Measurements from ENCODE around the gene ENTPD6.

ENTPD6 gene

GRCh38 chr20:25188218-25188617 lies 7.3 kb upstream of the ENTPD6 start:
- DNase-seq (ENCODE audit: low spot score) = no peak

GRCh38 chr20:25191051-25191450 lies 4.5 kb upstream of the ENTPD6 start:
- DNase-seq (ENCODE audit: low spot score) = no peak

GRCh38 chr20:25191689-25192088 lies 3.8 kb upstream of the ENTPD6 start:
- no peak for DNase-seq (ENCODE audit: low spot score)

- DNase-seq (ENCODE audit: low spot score) = no peak
Measured at GRCh38 chr20:25193843-25194242, 1.7 kb upstream of the ENTPD6 start.

- peak; percentile 1 for DNase-seq (ENCODE audit: low spot score)
Measured at GRCh38 chr20:25194333-25194972, 1.1 kb upstream of the ENTPD6 start.

GRCh38 chr20:25195962-25196785 lies 662 bp downstream of the ENTPD6 start:
- no peak for DNase-seq (ENCODE audit: low spot score)

GRCh38 chr20:25196786-25197120 lies 1.2 kb downstream of the ENTPD6 start:
- DNase-seq (ENCODE audit: low spot score) = no peak

DNA sequence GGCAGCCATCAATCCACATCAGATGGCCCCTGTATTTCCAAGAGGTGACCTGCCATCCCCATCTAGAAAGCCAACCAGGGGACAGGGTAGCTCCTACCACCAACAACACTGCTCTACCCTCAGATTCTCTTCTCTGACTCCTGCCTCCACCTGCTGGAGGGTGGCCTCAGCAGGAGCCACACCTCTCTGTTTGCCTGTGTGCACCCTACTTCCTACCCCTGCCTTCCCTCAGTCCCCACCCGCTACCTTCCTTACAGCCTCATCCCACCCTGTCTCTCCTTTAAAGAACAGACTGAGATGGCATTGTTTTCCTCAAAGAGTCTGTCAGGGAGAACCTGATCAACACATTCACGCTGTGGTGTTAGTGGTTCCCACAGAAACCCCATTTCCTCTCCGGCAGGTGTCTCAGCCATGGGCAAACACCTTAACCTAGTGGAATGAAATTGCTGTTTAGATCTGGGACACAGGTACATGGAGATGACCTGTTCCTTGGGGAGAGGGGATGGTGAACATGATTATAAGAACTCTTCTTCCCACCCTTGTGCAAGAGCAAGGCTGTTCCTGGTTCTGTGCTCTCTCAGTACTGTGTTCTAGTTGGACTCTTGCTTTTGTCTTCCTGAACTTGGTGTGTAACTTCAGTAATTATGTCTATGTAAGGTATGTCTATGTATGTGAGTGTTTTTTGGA lies 1.8 kb downstream of the ENTPD6 start:
- DNase-seq (ENCODE audit: low spot score) = no peak

GRCh38 chr20:25197870-25198190 lies 2.3 kb downstream of the ENTPD6 start:
- no peak for DNase-seq (ENCODE audit: low spot score)

- DNase-seq (ENCODE audit: low spot score) = no peak
Measured at GRCh38 chr20:25198663-25199383, 3.3 kb downstream of the ENTPD6 start.

DNA sequence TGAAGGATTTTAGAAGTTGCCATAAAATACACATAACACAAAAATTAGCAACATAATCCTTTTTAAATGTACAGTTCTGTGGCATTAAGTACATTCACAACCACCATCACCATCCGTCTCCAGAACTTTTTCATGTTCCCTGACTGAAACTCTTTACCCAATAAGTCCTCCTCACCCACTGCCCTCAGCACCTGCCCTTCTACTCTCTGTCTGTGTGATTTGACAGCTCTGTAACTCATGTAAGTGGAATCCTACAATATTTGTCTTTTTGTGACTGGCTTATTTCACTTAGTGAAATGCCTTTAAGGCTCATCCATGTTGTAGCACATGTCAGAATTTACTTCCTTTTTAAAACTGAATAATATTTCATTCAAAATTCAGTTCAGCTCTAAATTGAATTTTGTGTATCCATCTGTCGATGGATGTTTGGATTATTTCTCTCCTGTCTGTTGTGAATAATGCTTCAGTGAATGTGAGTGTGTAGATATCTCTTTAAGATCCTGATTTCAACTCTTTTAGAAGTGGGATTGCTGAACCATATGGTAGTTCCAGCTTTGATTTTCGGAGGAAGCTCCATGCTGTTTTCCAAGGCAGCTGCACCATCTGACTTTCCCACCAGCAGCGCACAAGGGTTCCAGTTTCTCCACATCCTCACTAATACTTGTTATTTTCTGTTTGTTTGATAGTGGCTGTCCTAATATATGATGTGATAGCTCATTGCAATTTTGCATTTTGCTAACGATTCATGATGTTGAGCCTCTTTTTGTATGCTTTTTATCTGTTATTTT lies 4.2 kb downstream of the ENTPD6 start:
- no peak for DNase-seq (ENCODE audit: low spot score)

DNA sequence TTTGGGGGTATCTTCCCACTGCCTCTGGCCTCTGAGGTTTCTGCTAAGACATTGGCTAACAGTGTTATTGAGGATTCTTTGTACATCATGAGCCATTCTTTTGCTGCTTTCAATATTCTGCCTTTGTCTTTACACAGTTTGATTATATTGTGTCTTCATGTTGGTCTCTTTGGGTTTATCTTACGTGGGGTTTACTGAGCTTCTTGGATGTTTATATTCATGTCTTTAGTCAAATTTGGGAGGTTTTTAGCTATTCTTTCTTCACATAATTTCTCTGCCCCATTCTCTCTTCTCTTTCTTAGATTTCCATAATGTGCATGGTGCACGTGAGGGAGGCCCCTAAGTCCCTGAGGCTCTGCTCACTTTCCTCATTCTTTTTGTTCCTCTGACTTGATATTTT lies 7.6 kb downstream of the ENTPD6 start:
- no peak for DNase-seq (ENCODE audit: low spot score)

- DNase-seq (ENCODE audit: low spot score) = no peak
Measured at GRCh38 chr20:25203871-25204320, 8.4 kb downstream of the ENTPD6 start.

- no peak for DNase-seq (ENCODE audit: low spot score)
Measured at GRCh38 chr20:25204550-25205276, 9.2 kb downstream of the ENTPD6 start.

GRCh38 chr20:25205277-25206062 lies 10.0 kb downstream of the ENTPD6 start:
- DNase-seq (ENCODE audit: low spot score) = no peak

DNA sequence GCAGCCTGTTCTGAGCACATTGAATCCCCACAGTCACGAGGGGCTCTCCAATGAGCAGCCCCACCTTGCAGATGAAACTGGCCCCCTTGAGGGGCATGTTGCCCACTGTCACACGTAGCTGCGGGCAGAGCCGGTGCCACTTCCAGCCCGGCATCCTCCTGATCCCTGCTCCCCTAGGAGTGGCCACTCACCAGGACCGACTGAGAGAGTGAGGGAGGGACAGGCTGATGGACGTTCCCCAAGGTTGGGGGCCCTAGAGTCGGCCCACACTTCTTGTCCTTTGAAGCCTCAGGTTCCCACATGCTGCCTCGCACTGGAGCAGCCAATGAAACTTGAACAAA lies 10.5 kb downstream of the ENTPD6 start:
- DNase-seq (ENCODE audit: low spot score) = no peak

GRCh38 chr20:25206548-25206947 lies 11.0 kb downstream of the ENTPD6 start:
- DNase-seq (ENCODE audit: low spot score) = no peak

- DNase-seq (ENCODE audit: low spot score) = no peak
Measured at GRCh38 chr20:25207149-25207959, 11.8 kb downstream of the ENTPD6 start.

DNA sequence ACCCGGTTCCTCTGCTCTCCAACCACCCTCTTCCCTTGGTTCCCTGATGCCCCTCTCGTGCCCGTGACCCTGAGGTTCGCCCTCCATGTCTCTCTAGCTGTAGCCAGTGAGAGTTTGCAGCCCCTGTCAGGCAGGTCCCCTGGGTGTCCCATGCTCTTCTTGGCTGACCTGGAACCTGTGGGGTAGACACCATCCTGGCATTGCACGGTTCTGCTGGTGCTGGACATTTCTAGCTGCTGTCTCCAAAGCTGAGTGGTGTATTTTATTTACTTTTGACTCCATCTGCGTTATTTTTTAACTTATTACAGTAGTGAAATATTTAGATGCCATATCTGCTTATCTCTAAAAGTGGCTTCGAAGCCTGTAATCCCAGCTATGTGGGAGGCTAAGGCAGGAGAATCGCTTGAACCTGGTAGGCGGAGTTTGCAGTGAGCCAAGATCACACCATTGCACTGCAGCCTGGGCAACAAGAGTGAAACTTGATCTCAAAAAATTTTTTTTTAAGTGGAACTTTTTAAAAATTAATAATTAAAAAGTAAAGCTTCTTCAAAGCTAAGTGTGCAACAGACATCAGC lies 12.5 kb downstream of the ENTPD6 start:
- DNase-seq (ENCODE audit: low spot score) = no peak
